ENCODE results near the gene METAP1. TPM values are rescaled to one million over a fixed set of nuclear protein-coding genes. Genes with fewer than 3 reads are reported as not detected.

The METAP1 gene
- total RNA-seq: 10 to 100 TPM; 37.9 to 87.6 (median 45.9) TPM

DNA sequence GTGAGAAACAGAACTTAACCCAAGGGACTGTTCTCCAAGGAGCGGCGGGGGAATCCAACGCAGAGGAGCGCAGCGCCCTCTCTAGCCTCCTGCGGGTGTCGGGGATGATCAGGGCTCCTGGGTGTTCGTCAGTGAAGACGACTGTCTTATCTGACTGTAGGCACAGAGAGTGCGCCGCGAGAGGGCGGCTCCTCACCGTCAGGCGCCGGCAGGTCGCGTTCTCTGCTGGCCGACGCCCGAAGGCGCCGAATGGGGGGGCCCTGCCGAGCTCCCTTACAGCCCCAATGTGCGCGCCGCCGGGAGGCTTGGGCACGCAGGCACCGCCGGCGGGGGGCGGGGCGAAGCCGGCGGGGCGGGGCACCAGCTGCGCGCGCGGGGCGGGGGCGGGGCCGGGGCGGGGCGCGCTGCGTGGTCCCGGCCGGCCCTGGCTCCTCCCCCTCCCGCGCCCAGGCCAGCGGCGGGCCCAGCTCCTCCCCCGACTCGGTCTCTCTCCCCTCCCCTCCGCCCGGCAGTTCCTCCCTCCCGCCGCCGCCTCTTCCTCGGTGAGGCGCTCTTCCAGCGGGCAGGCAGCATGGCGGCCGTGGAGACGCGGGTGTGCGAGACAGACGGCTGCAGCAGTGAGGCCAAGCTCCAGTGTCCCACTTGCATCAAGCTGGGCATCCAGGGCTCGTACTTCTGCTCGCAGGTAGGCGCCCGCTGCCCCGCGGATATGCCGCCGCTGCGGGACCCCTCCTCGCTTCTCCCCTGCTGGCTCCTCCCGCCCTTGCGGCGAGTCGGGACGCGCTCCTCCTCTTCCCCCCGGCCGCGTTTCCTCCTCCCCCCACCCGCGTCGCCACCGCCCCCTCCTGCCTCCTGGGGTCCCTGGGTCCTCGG is at the start of gene METAP1:
METAP1 (plus strand) TSS at position 539 of the 873 bp plus-strand sequence; CDS start at position 572, 33 bp downstream.
- 0% methylated on average over 3 of the region's 94 CpGs; no CpG with 5 or more reads in 1 of the 2 donors for WGBS, 2 donors (ENCODE audit: low coverage in 1 of 2)
- Histone ChIP-seq H3K4me1 (peaks cover 0 to 28% (median 4%) of the 10 kb centered on the region in 3 donors), H3K9me3 (no peaks in the 10 kb centered on the region), H3K27ac (peak within 1 kb of the TSS; percentile 86 to 97 (median 92)), H3K27me3 (no peaks in the 10 kb centered on the region), H3K4me3 (peak within 1 kb of the TSS; percentile 87 to 100), H3K36me3 (no peaks in the 10 kb centered on the region)
- TF ChIP-seq POLR2AphosphoS5 (IDR thresholded peaks at IDR 0.05) (peak; percentile 50), EP300 (IDR thresholded peaks at IDR 0.05) (no peak), POLR2A (IDR thresholded peaks at IDR 0.05) (peak; percentile 31 to 48)
- TF ChIP-seq, protein P1, sequence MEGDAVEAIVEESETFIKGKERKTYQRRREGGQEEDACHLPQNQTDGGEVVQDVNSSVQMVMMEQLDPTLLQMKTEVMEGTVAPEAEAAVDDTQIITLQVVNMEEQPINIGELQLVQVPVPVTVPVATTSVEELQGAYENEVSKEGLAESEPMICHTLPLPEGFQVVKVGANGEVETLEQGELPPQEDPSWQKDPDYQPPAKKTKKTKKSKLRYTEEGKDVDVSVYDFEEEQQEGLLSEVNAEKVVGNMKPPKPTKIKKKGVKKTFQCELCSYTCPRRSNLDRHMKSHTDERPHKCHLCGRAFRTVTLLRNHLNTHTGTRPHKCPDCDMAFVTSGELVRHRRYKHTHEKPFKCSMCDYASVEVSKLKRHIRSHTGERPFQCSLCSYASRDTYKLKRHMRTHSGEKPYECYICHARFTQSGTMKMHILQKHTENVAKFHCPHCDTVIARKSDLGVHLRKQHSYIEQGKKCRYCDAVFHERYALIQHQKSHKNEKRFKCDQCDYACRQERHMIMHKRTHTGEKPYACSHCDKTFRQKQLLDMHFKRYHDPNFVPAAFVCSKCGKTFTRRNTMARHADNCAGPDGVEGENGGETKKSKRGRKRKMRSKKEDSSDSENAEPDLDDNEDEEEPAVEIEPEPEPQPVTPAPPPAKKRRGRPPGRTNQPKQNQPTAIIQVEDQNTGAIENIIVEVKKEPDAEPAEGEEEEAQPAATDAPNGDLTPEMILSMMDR (IDR thresholded peaks at IDR 0.05): peak; percentile 13 to 77 (median 65)
- ATAC-seq: peak; percentile 95

DNA sequence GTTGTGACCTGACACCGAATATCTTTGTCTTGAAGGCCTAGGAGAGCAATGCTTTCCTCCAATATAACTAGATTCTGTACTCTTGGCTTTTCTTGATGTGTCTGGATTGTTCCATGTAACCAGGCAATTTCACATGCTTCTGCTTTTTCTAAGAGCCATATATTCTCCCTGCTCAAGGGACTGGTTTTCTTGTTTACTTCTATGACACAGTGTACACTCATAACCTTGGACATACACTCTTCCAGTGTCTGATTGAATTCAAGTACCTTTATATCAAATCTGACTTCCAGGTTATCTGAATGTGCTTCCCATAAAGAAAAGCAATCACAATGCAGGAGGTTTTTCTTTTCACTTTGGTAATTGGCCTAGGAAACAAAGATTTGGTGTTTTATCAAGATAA is 49.2 kb upstream of the METAP1 start:
- Histone ChIP-seq H3K9me3 (no peaks in the 10 kb centered on the region), H3K36me3 (no peaks in the 10 kb centered on the region), H3K4me1 (no peaks in the 10 kb centered on the region), H3K27ac (no peak overlapping the region), H3K27me3 (no peaks in the 10 kb centered on the region), H3K4me3 (no peak overlapping the region)
- 90 to 91% methylated on average over 1 of the region's 1 CpG for WGBS, 2 donors (ENCODE audit: low coverage in 1 of 2)
- ATAC-seq: no peak
- TF ChIP-seq, protein P1 (IDR thresholded peaks at IDR 0.05): no peak
- TF ChIP-seq POLR2A (IDR thresholded peaks at IDR 0.05) (no peak), EP300 (IDR thresholded peaks at IDR 0.05) (no peak), POLR2AphosphoS5 (IDR thresholded peaks at IDR 0.05) (no peak)

DNA sequence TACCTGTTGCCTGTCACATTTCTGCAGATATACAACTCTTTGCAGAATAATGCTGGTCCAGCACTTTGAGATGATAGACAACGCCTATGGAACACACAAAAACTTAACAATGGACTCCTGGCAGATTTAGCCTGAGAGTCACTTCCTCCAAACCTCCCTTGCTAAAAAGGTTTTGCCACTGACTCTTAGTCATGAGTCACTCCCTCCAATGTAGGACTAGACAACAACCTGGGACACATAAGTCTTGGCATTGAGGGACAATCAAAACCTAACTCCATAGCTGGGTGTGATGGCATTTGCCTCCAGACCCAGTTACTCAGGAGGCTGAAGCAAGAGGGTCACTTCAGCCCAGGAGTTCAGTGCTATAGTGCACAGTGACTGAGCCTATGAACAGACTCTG is 44.6 kb upstream of the METAP1 start:
- no peak for TF ChIP-seq EP300 (IDR thresholded peaks at IDR 0.05)
- TF ChIP-seq POLR2A (IDR thresholded peaks at IDR 0.05): no peak
- TF ChIP-seq POLR2AphosphoS5 (IDR thresholded peaks at IDR 0.05): no peak
- TF ChIP-seq, protein P1 (IDR thresholded peaks at IDR 0.05): no peak
- Histone ChIP-seq H3K4me1 (no peaks in the 10 kb centered on the region), H3K4me3 (no peak overlapping the region), H3K27ac (no peak overlapping the region), H3K27me3 (no peaks in the 10 kb centered on the region), H3K36me3 (no peaks in the 10 kb centered on the region), H3K9me3 (no peaks in the 10 kb centered on the region)
- WGBS, 2 donors (ENCODE audit: low coverage in 1 of 2): 100% methylated on average over 1 of the region's 1 CpG; no CpG with 5 or more reads in 1 of the 2 donors
- no peak for ATAC-seq

DNA sequence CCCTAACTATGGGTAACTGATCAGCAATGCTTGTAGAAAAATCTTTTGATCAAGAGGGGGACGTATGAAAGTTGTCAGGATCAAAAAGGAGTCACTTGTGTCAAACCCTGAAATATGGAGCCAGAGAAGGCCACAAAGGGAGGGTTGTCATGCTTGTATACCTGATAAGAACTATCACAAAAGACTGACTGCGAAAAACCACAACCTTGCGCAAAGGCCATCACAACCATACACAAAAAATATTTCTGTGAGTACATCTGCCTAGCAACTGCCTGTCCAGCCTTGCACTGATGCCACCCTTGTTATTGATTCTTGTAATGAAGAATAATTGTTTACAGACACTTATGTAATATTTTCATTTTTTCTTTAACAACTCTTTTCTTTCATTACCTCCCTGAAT is 43.8 kb upstream of the METAP1 start:
- 79 to 88% methylated on average over 3 of the region's 3 CpGs for WGBS, 2 donors (ENCODE audit: low coverage in 1 of 2)
- Histone ChIP-seq H3K36me3 (no peaks in the 10 kb centered on the region), H3K27ac (no peak overlapping the region), H3K4me1 (no peaks in the 10 kb centered on the region), H3K4me3 (no peak overlapping the region), H3K27me3 (no peaks in the 10 kb centered on the region), H3K9me3 (no peaks in the 10 kb centered on the region)
- TF ChIP-seq POLR2AphosphoS5 (IDR thresholded peaks at IDR 0.05) (no peak), EP300 (IDR thresholded peaks at IDR 0.05) (no peak), POLR2A (IDR thresholded peaks at IDR 0.05) (no peak)
- TF ChIP-seq, protein P1 (IDR thresholded peaks at IDR 0.05): no peak
- no peak for ATAC-seq

DNA sequence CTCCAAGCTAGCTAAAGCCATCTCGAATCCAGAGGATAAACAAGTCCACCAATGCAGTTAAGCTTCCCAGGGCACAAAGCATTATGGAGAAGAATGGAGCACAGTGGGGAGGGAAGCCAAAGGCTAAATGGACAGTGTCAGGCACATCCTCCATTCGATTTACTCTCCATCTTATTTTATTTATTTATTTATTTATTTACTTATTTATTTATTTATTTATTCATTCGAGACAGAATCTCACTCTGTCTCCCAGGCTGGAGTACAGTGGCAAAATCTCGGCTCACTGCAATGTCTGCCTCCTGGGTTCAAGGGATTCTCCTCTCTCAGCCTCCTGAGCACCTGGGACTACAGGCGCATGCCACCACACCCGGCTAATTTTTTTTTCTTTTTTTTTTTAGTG is 40.3 kb upstream of the METAP1 start:
- no peaks in the 10 kb centered on the region for H3K36me3 ChIP-seq
- no peak for ATAC-seq
- no peaks in the 10 kb centered on the region for H3K4me1 ChIP-seq
- no peaks in the 10 kb centered on the region for H3K9me3 ChIP-seq
- 90 to 93% methylated on average over 6 of the region's 6 CpGs for WGBS, 2 donors (ENCODE audit: low coverage in 1 of 2)
- no peak overlapping the region for H3K27ac ChIP-seq
- no peaks in the 10 kb centered on the region for H3K27me3 ChIP-seq
- H3K4me3 ChIP-seq: no peak overlapping the region
- no peak for TF ChIP-seq POLR2AphosphoS5 (IDR thresholded peaks at IDR 0.05)
- no peak for TF ChIP-seq POLR2A (IDR thresholded peaks at IDR 0.05)
- TF ChIP-seq, protein P1 (IDR thresholded peaks at IDR 0.05): no peak
- no peak for TF ChIP-seq EP300 (IDR thresholded peaks at IDR 0.05)

All from gastroesophageal sphincter (tissue), 4 donors.